Measurements from ENCODE around the gene LCA5. TPM values are rescaled to one million over a fixed set of nuclear protein-coding genes. Genes with fewer than 3 reads are reported as not detected.

Gene LCA5
- total RNA-seq, 4 donors from 2014 or later, result 5.7 to 9.0 (median 5.9) TPM

- TF ChIP-seq CTCF (IDR thresholded peaks at IDR 0.05; ENCODE audit: low read depth), result no peak
These were observed 71.8 kb downstream of the LCA5 start for GRCh38 chr6:79465381-79465780.

- TF ChIP-seq CTCF (IDR thresholded peaks at IDR 0.05; ENCODE audit: low read depth), result no peak
These were observed 73.6 kb downstream of the LCA5 start for GRCh38 chr6:79463621-79464050.

- no peak for TF ChIP-seq CTCF (IDR thresholded peaks at IDR 0.05; ENCODE audit: low read depth)
These were observed 76.0 kb downstream of the LCA5 start for GRCh38 chr6:79461205-79461604.

- TF ChIP-seq CTCF (IDR thresholded peaks at IDR 0.05; ENCODE audit: low read depth), result no peak
These were observed 81.8 kb downstream of the LCA5 start for GRCh38 chr6:79455446-79455845.

- TF ChIP-seq CTCF (IDR thresholded peaks at IDR 0.05; ENCODE audit: low read depth), result no peak
These were observed 83.6 kb downstream of the LCA5 start for GRCh38 chr6:79453558-79454042.

- TF ChIP-seq CTCF (IDR thresholded peaks at IDR 0.05; ENCODE audit: low read depth), result no peak
These were observed 86.2 kb downstream of the LCA5 start for GRCh38 chr6:79450984-79451383.

GRCh38 chr6:79446006-79446405 lies 91.2 kb downstream of the LCA5 start:
- TF ChIP-seq CTCF (IDR thresholded peaks at IDR 0.05; ENCODE audit: low read depth), result no peak
